ENCODE results near the gene RAB20.

DNA sequence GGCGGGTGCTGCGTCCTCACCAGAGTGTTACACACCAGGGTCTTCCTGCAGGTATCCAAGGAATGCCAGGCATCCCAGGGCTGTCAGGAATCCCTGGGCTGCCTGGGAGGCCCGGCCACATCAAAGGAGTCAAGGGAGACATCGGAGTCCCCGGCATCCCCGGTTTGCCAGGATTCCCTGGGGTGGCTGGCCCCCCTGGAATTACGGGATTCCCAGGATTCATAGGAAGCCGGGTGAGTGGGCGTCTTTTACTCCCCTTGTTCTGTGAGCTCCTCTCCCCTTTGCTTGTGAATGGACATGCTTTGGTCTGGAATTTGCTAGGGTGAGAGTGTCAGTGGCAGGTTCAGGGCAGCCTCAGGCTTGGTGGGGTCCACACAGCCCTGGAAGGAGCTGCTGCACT is 75.9 kb downstream of the RAB20 start:
- no peak for TF ChIP-seq CTCF (IDR thresholded peaks at IDR 0.05 in 2 of 3, conservative IDR thresholded peaks at IDR 0.05 in 1 of 3; ENCODE audit: control insufficient read depth in 2 of 3, extremely low read depth in 1 of 3, insufficient read depth in 1 of 3, low read depth in 3 of 3, low read length in 3 of 3)
- TF ChIP-seq YBX1 (IDR thresholded peaks at IDR 0.05), result no peak
- TF ChIP-seq ETV6 (conservative IDR thresholded peaks at IDR 0.05 in 1 of 2, IDR thresholded peaks at IDR 0.05 in 1 of 2; ENCODE audit: borderline replicate concordance in 1 of 2, low read depth in 1 of 2), result no peak
